H9 (cell line): Measurements from ENCODE around the gene DUSP14. TPM values are rescaled to one million over a fixed set of nuclear protein-coding genes. Genes with fewer than 3 reads are reported as not detected.
A peak's percentile ranks its signal among the peaks of the same experiment; 100 is the strongest.

Experiments
- DNase-seq: peaks from one replicate; pipeline ENCODE4 v3.0.0-alpha.2; 2017
- H2AFZ ChIP-seq: one replicate; pipeline ENCODE4 v1.6.1; 2013; ENCODE audit warnings: mild to moderate bottlenecking, low read length, control low read depth, moderate library complexity
- H2AK5ac ChIP-seq: 2 replicates; pipeline ENCODE4 v1.6.1; 2013; ENCODE audit warnings: low read length, control low read depth, mixed read lengths; ENCODE audit not compliant: insufficient read length
- H2BK120ac ChIP-seq: one replicate; pipeline ENCODE4 v1.6.1; 2013; ENCODE audit warnings: low read depth, mild to moderate bottlenecking, low read length, control low read depth, inconsistent platforms; ENCODE audit not compliant: poor library complexity, severe bottlenecking
- H2BK12ac ChIP-seq: 2 replicates; pipeline ENCODE4 v1.6.1; 2013; ENCODE audit warnings: low read length, control low read depth, mixed read lengths, low read depth; ENCODE audit not compliant: insufficient read length
- H2BK15ac ChIP-seq: 2 replicates; pipeline ENCODE4 v1.6.1; 2013; ENCODE audit warnings: low read depth, low read length, control low read depth
- H2BK20ac ChIP-seq: one replicate; pipeline ENCODE4 v1.6.1; 2013; ENCODE audit warnings: low read depth, mild to moderate bottlenecking, low read length, control low read depth, inconsistent platforms; ENCODE audit not compliant: poor library complexity, severe bottlenecking
- H2BK5ac ChIP-seq: 2 replicates; pipeline ENCODE4 v1.6.1; 2013; ENCODE audit warnings: low read length, control low read depth, mixed read lengths; ENCODE audit not compliant: insufficient read length
- H3K14ac ChIP-seq: 2 replicates; pipeline ENCODE4 v1.6.1; 2013; ENCODE audit warnings: low read length, control low read depth; ENCODE audit not compliant: insufficient read depth
- H3K18ac ChIP-seq: 2 replicates; pipeline ENCODE4 v1.6.1; 2013; ENCODE audit warnings: low read depth, mild to moderate bottlenecking, mixed read lengths, low read length, control low read depth; ENCODE audit not compliant: insufficient read length
- H3K23ac ChIP-seq: 2 replicates; pipeline ENCODE4 v1.6.1; 2013; ENCODE audit warnings: low read length, control low read depth, mixed read lengths, low read depth; ENCODE audit not compliant: insufficient read length
- H3K23me2 ChIP-seq: 2 replicates; pipeline ENCODE4 v1.6.1; 2013; ENCODE audit warnings: low read depth, mild to moderate bottlenecking, mixed read lengths, low read length, control low read depth; ENCODE audit not compliant: insufficient read length, poor library complexity, severe bottlenecking
- H3K27ac ChIP-seq: 2 replicates; pipeline ENCODE4 v1.5.1; 2013; ENCODE audit warnings: low read length, control low read depth, mixed read lengths, low read depth; ENCODE audit not compliant: insufficient read length
- H3K27me3 ChIP-seq: 2 replicates; pipeline ENCODE4 v1.6.1; 2013; ENCODE audit warnings: low read length, control low read depth, inconsistent platforms; ENCODE audit not compliant: insufficient read depth
- H3K4ac ChIP-seq: 2 replicates; pipeline ENCODE4 v1.6.1; 2013; ENCODE audit warnings: low read depth, mild to moderate bottlenecking, control low read depth, inconsistent platforms, low read length, moderate library complexity
- H3K4me1 ChIP-seq: 2 replicates; pipeline ENCODE4 v1.6.1; 2013; ENCODE audit warnings: low read length, control low read depth, inconsistent platforms; ENCODE audit not compliant: insufficient read depth
- H3K4me2 ChIP-seq: 2 replicates; pipeline ENCODE4 v1.6.1; 2013; ENCODE audit warnings: low read length, control low read depth, mixed read lengths; ENCODE audit not compliant: insufficient read length, insufficient read depth
- H3K56ac ChIP-seq: 2 replicates; pipeline ENCODE4 v1.6.1; 2013; ENCODE audit warnings: low read depth, mild to moderate bottlenecking, mixed read lengths, low read length, control low read depth; ENCODE audit not compliant: insufficient read length
- H3K79me1 ChIP-seq: 2 replicates; pipeline ENCODE4 v1.6.1; 2013; ENCODE audit warnings: low read depth, mild to moderate bottlenecking, moderate library complexity, low read length, control low read depth, inconsistent platforms; ENCODE audit not compliant: insufficient read depth, poor library complexity, severe bottlenecking
- H3K79me2 ChIP-seq: 2 replicates; pipeline ENCODE4 v1.6.1; 2013; ENCODE audit warnings: low read length, control low read depth, inconsistent platforms; ENCODE audit not compliant: insufficient read depth
- H3K9ac ChIP-seq: 2 replicates; pipeline ENCODE4 v1.6.1; 2013; ENCODE audit warnings: low read length, control low read depth, mixed read lengths; ENCODE audit not compliant: insufficient read length; ENCODE audit errors: extremely low read depth
- H3K9me3 ChIP-seq: one replicate; pipeline ENCODE4 v1.6.1; 2013; ENCODE audit warnings: low read depth, low read length, inconsistent platforms; ENCODE audit not compliant: control insufficient read depth
- H3T11ph ChIP-seq: one replicate; pipeline ENCODE4 v1.6.1; 2013; ENCODE audit warnings: mild to moderate bottlenecking, low read length, control low read depth, inconsistent platforms
- H4K20me1 ChIP-seq: one replicate; pipeline ENCODE4 v1.6.1; 2013; ENCODE audit not compliant: control insufficient read depth, insufficient read length, insufficient read depth
- H4K5ac ChIP-seq: 2 replicates; pipeline ENCODE4 v1.6.1; 2013; ENCODE audit warnings: low read depth, mild to moderate bottlenecking, mixed read lengths, low read length, control low read depth; ENCODE audit not compliant: insufficient read length
- H4K8ac ChIP-seq: replicated peaks from 2 replicates; pipeline ENCODE4 v1.6.1; 2013; ENCODE audit warnings: low read length, control low read depth, mixed read lengths, low read depth; ENCODE audit not compliant: insufficient read length
- H4K91ac ChIP-seq: 2 replicates; pipeline ENCODE4 v1.6.1; 2013; ENCODE audit warnings: low read depth, mild to moderate bottlenecking, moderate library complexity, mixed read lengths, low read length, control low read depth; ENCODE audit not compliant: insufficient read length
- H3K27ac Mint-ChIP-seq, 3 experiments: 2 replicates in 2 of 3; 3 replicates in 1 of 3; pipeline ENCODE4 v1.8.0; 2020 to 2021; ENCODE audit warnings: mixed read lengths in 3 of 3, mild to moderate bottlenecking in 1 of 3, moderate library complexity in 1 of 3
- H3K27me3 Mint-ChIP-seq: 2 replicates; pipeline ENCODE4 v1.8.0; 2021; ENCODE audit warnings: low read depth, mild to moderate bottlenecking, moderate library complexity, mixed read lengths
- H3K36me3 Mint-ChIP-seq, 3 experiments: 2 replicates in 2 of 3; 3 replicates in 1 of 3; pipeline ENCODE4 v1.8.0; 2020 to 2021; ENCODE audit warnings: low read depth in 3 of 3, mixed read lengths in 3 of 3; ENCODE audit not compliant: insufficient read depth in 1 of 3
- H3K4me1 Mint-ChIP-seq, 2 experiments: 2 replicates each; pipeline ENCODE4 v1.8.0; 2020; ENCODE audit warnings: mixed read lengths in 2 of 2
- H3K4me3 Mint-ChIP-seq, 2 experiments: 2 replicates in 1 of 2; 3 replicates in 1 of 2; pipeline ENCODE4 v1.8.0; 2020 to 2021; ENCODE audit warnings: mild to moderate bottlenecking in 2 of 2, mixed read lengths in 2 of 2, moderate library complexity in 1 of 2
- H3K9me3 Mint-ChIP-seq, 2 experiments: 2 replicates in 1 of 2; 3 replicates in 1 of 2; pipeline ENCODE4 v1.8.0; 2020; ENCODE audit warnings: mild to moderate bottlenecking in 2 of 2, mixed read lengths in 2 of 2, moderate library complexity in 1 of 2
- CTCF ChIP-seq: fragments of 200-600 bp; sonication (generic); conservative IDR thresholded peaks from 3 replicates; pipeline ENCODE4 v1.8.0; 2021; ENCODE audit warnings: antibody characterized with exemption, mild to moderate bottlenecking
- WGBS: extraction: QIAGEN DNeasy Blood & Tissue Kit; methylation state at CpG from one replicate; pipeline ENCODE4 v1.1.7; 2013; ENCODE audit warnings: missing lambda C conversion rate, low lambda C conversion rate, mixed read lengths; ENCODE audit not compliant: insufficient read length; ENCODE audit errors: extremely low coverage; 5-methylcytosine and 5-hydroxymethylcytosine counted together
- total RNA-seq: library from RNA; stranded (reverse); gene quantifications from 2 replicates; pipeline ENCODE4 v1.2.1, GENCODE V29; 2021

DUSP14 gene
- total RNA-seq, 1 experiment from 2014 or later = 21.3 TPM

GRCh38 chr17:37490022-37490587 lies 414 bp downstream of the DUSP14 start:
- no peaks in the 10 kb centered on the region for H4K20me1 ChIP-seq
- H3K4me3 Mint-ChIP-seq = peak overlapping the region; percentile 89 to 90
- no peak overlapping the region for H4K5ac ChIP-seq
- no peak overlapping the region for H3K56ac ChIP-seq
- no peak overlapping the region for H3K4ac ChIP-seq
- H3K23me2 ChIP-seq = peaks cover 17% of the 10 kb centered on the region
- H3K18ac ChIP-seq = no peak overlapping the region
- H3K4me1 ChIP-seq = peaks cover 7% of the 10 kb centered on the region
- DNase-seq = peak; percentile 80
- H4K8ac ChIP-seq = no peak overlapping the region
- peak overlapping the region; percentile 30 for H3K9ac ChIP-seq
- H3K36me3 Mint-ChIP-seq = peaks cover 0 to 3% (median 0%) of the 10 kb centered on the region in 3 experiments; a peak in 3 of 7 replicates
- H2BK120ac ChIP-seq = no peak overlapping the region
- peaks cover 2% of the 10 kb centered on the region for H3K79me1 ChIP-seq
- peaks cover 42% of the 10 kb centered on the region in 2 experiments for H3K4me1 Mint-ChIP-seq
- no peak overlapping the region for H3T11ph ChIP-seq
- no peak overlapping the region for H2BK12ac ChIP-seq
- no peak overlapping the region for H3K27ac ChIP-seq
- H2BK5ac ChIP-seq = no peak overlapping the region
- H3K9me3 Mint-ChIP-seq = no peaks in the 10 kb centered on the region; a peak in 2 of 5 replicates
- peak overlapping the region; percentile 91 for H3K4me2 ChIP-seq
- WGBS = no CpG with 5 or more reads among the region's 56 CpGs
- H2AFZ ChIP-seq = no peak overlapping the region
- H3K27me3 ChIP-seq = no peaks in the 10 kb centered on the region
- H4K91ac ChIP-seq = no peak overlapping the region
- H3K27me3 Mint-ChIP-seq = peaks cover 12% of the 10 kb centered on the region
- TF ChIP-seq CTCF = peak; percentile 51
- no peak overlapping the region for H2BK20ac ChIP-seq
- no peak overlapping the region for H3K23ac ChIP-seq
- no peak overlapping the region for H2AK5ac ChIP-seq
- no peak overlapping the region for H3K14ac ChIP-seq
- H3K27ac Mint-ChIP-seq = peak overlapping the region; percentile 12 to 67 (median 63); a peak in 5 of 7 replicates
- H2BK15ac ChIP-seq = no peak overlapping the region; the same call in 1 of the 2 replicates
- no peaks in the 10 kb centered on the region for H3K9me3 ChIP-seq
- peaks cover 4% of the 10 kb centered on the region; the same call in 1 of the 2 replicates for H3K79me2 ChIP-seq
